HL-60 (cell line): ENCODE data around the gene EGLN1.

Experiments
- DNase-seq, 2 experiments: peaks; one replicate each; pipeline ENCODE4 v3.0.0-alpha.2; 2010 to 2020; ENCODE audit warnings: low read depth in 1 of 2, low spot score in 1 of 2
- H3K27ac ChIP-seq: fragments of 250-450 bp; sonication (Bioruptor Pico); replicated peaks from 2 replicates; pipeline ENCODE4 v1.5.1; 2020; ENCODE audit warnings: mild to moderate bottlenecking, moderate library complexity
- H3K27me3 ChIP-seq: fragments of 250-450 bp; sonication (Bioruptor Pico); 2 replicates; pipeline ENCODE4 v1.5.1; 2021; ENCODE audit warnings: mild to moderate bottlenecking, moderate library complexity; ENCODE audit not compliant: insufficient read depth, poor library complexity, severe bottlenecking
- H3K4me3 ChIP-seq: replicated peaks from 2 replicates; pipeline ENCODE4 v1.5.1; 2011; ENCODE audit warnings: mild to moderate bottlenecking, control low read depth, low read length; ENCODE audit not compliant: insufficient read depth
- GABPA ChIP-seq: IDR thresholded peaks from 2 replicates; pipeline ENCODE4 v1.6.1; 2012; ENCODE audit warnings: low read depth
- POLR2AphosphoS5 ChIP-seq: IDR thresholded peaks from 2 replicates; pipeline ENCODE4 v1.6.1; 2012; ENCODE audit warnings: low read depth
- REST ChIP-seq: IDR thresholded peaks from 2 replicates; pipeline ENCODE4 v1.6.1; 2012; ENCODE audit warnings: low read depth; ENCODE audit not compliant: insufficient replicate concordance
- SPI1 ChIP-seq: IDR thresholded peaks from 2 replicates; pipeline ENCODE4 v1.6.1; 2012; ENCODE audit warnings: low read depth, mild to moderate bottlenecking, borderline replicate concordance
- TF ChIP-seq, protein P1 (sequence below): IDR thresholded peaks from one replicate; pipeline ENCODE4 v1.5.1; 2011; ENCODE audit warnings: low read length, control low read depth, inconsistent platforms; ENCODE audit not compliant: insufficient read depth

EGLN1 gene

GRCh38 chr1:231376875-231377549 is 45.1 kb downstream of the EGLN1 start:
- H3K4me3 ChIP-seq: no peak overlapping the region
- no peak overlapping the region for H3K27ac ChIP-seq
- no peak for DNase-seq
- H3K27me3 ChIP-seq: no peaks in the 10 kb centered on the region
- TF ChIP-seq GABPA (no peak), POLR2AphosphoS5 (no peak), SPI1 (no peak), REST (no peak)
- TF ChIP-seq, protein P1, sequence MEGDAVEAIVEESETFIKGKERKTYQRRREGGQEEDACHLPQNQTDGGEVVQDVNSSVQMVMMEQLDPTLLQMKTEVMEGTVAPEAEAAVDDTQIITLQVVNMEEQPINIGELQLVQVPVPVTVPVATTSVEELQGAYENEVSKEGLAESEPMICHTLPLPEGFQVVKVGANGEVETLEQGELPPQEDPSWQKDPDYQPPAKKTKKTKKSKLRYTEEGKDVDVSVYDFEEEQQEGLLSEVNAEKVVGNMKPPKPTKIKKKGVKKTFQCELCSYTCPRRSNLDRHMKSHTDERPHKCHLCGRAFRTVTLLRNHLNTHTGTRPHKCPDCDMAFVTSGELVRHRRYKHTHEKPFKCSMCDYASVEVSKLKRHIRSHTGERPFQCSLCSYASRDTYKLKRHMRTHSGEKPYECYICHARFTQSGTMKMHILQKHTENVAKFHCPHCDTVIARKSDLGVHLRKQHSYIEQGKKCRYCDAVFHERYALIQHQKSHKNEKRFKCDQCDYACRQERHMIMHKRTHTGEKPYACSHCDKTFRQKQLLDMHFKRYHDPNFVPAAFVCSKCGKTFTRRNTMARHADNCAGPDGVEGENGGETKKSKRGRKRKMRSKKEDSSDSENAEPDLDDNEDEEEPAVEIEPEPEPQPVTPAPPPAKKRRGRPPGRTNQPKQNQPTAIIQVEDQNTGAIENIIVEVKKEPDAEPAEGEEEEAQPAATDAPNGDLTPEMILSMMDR: no peak

GRCh38 chr1:231376101-231376500 is 46.0 kb downstream of the EGLN1 start:
- Histone ChIP-seq H3K4me3 (no peak overlapping the region), H3K27ac (no peak overlapping the region), H3K27me3 (no peaks in the 10 kb centered on the region)
- TF ChIP-seq, protein P1: no peak
- TF ChIP-seq SPI1 (no peak), REST (no peak), POLR2AphosphoS5 (no peak), GABPA (no peak)
- no peak for DNase-seq

DNA sequence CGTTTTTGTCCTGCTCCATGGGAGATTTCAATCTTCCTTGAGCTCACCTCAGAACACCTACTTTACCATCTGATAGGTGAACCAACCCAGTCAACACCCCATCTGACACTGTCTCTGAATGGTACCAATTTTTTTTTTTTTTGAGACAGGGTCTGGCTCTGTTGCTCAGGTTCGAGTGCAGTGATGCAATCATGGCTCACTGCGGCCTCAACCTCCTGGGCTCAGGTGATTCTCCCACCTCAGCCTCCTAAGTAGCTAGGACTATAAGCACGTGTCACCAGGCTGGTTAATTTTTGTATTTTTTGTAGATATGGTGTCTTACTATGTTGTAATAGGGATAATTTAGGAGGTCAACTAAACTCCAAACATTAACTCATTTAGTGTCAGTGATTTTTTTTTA is 47.7 kb downstream of the EGLN1 start:
- no peak for DNase-seq
- Histone ChIP-seq H3K27me3 (no peaks in the 10 kb centered on the region), H3K27ac (no peak overlapping the region), H3K4me3 (no peak overlapping the region)
- TF ChIP-seq GABPA: no peak

DNA sequence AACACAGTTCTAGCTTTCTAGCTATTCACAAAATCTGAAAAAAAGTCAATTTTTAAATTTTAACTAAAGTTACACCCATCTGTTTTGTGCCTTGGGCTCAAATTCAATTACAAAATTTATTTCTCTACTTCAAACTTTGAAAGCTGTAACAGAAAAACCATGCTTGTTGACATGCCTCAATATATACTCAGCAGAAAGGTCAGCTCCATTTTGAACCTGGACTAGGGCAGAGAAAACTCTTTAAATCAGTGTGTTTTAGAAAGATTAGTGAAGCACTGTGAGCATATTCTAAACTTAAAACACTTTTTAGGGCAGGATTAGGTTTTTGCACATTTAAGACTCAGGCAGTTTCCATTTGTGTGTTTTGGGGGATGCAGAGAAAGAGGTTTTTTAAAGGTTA is 49.6 kb downstream of the EGLN1 start:
- no peak for TF ChIP-seq SPI1
- TF ChIP-seq, protein P1: no peak
- TF ChIP-seq GABPA: no peak
- no peak for TF ChIP-seq POLR2AphosphoS5
- TF ChIP-seq REST: no peak
- Histone ChIP-seq H3K27me3 (no peaks in the 10 kb centered on the region), H3K4me3 (no peak overlapping the region), H3K27ac (no peak overlapping the region)
- DNase-seq: no peak
